Lung (tissue), 12 donors: ENCODE measurements around the gene IFNL2. TPM values are rescaled to one million over a fixed set of nuclear protein-coding genes. Genes with fewer than 3 reads are reported as not detected.
A peak's percentile ranks its signal among the peaks of the same experiment; 100 is the strongest.
"Not testable (repeated sequence)": the region's sequence is repeated elsewhere in the genome, so short reads cannot be mapped to it uniquely, and the experiment has no call there.

Experiments
- ATAC-seq: fragments of 200-7000 bp; cut with Tn5 transposase; one replicate; pipeline ENCODE4 v1.9.1; 2020; ENCODE audit warnings: moderate number of reproducible peaks; ENCODE audit not compliant: insufficient read depth, low FRiP score
- DNase-seq, 3 donors: peaks; one replicate each; pipeline ENCODE4 v3.0.0-alpha.2; 2013 to 2017
- H3K27ac ChIP-seq, 2 donors: one replicate each; pipeline ENCODE4 v1.5.1; 2013; ENCODE audit warnings: mild to moderate bottlenecking in 2 of 2, moderate library complexity in 2 of 2, control low read depth in 1 of 2, inconsistent platforms in 1 of 2, low read depth in 1 of 2, low read length in 1 of 2
- H3K27me3 ChIP-seq, 3 donors: one replicate each; pipeline ENCODE4 v1.5.1; 2013; ENCODE audit warnings: low read length in 2 of 3; ENCODE audit not compliant: control insufficient read depth in 3 of 3, insufficient read depth in 3 of 3
- H3K36me3 ChIP-seq, 4 donors: one replicate each; pipeline ENCODE4 v1.5.1; 2013; ENCODE audit warnings: low read length in 4 of 4, mild to moderate bottlenecking in 1 of 4, moderate library complexity in 1 of 4; ENCODE audit not compliant: control insufficient read depth in 4 of 4, insufficient read depth in 4 of 4
- H3K4me1 ChIP-seq, 5 donors: one replicate each; pipeline ENCODE4 v1.5.1; 2013; ENCODE audit warnings: low read length in 5 of 5, mild to moderate bottlenecking in 2 of 5, moderate library complexity in 1 of 5; ENCODE audit not compliant: control insufficient read depth in 5 of 5, insufficient read depth in 5 of 5
- H3K4me3 ChIP-seq: one replicate; pipeline ENCODE4 v1.5.1; 2013; ENCODE audit warnings: mild to moderate bottlenecking, control low read depth, moderate library complexity
- H3K9ac ChIP-seq, 2 donors: one replicate each; pipeline ENCODE4 v1.5.1; 2013; ENCODE audit warnings: low read length in 2 of 2, control low read depth in 1 of 2; ENCODE audit not compliant: insufficient read depth in 1 of 2
- H3K9me3 ChIP-seq, 4 donors: one replicate each; pipeline ENCODE4 v1.5.1; 2013; ENCODE audit warnings: low read length in 3 of 4, mild to moderate bottlenecking in 1 of 4, moderate library complexity in 1 of 4; ENCODE audit not compliant: control insufficient read depth in 4 of 4, insufficient read depth in 3 of 4
- CTCF ChIP-seq: IDR thresholded peaks from 2 replicates; pipeline ENCODE4 v1.5.1; 2012; ENCODE audit warnings: mild to moderate bottlenecking; ENCODE audit errors: control extremely low read depth, extremely low read depth
- WGBS, 2 donors: extraction: QIAGEN DNeasy Blood & Tissue Kit; methylation state at CpG; one replicate each; pipeline ENCODE4 v1.1.7; 2013; 5-methylcytosine and 5-hydroxymethylcytosine counted together
- polyA plus RNA-seq, 2 donors: library from polyadenylated mRNA; stranded (reverse); fragments of 200-250 nt; gene quantifications; one replicate each; pipeline ENCODE4 v1.2.1, GENCODE V29; 2013
- total RNA-seq, 2 donors: library from RNA; depleted of rRNA in 1 of 2; stranded (reverse); fragments of >200 nt in 1 of 2; gene quantifications; one replicate each; pipeline ENCODE4 v1.2.1, GENCODE V29; 2014 to 2021
- donor health status: control.
- donor health status: control.
- donor health status: Bipolar disorder and iron deficiency.
- donor health status: healthy.
- donor health status: DM: yes; HTN: yes; CAD: no.

IFNL2 gene
- total and polyA plus RNA-seq, 4 donors, result not detected

- Histone ChIP-seq H3K36me3 (no peaks in the 10 kb centered on the region), H3K4me1 (peaks cover 0 to 1% (median 0%) of the 10 kb centered on the region in 5 donors), H3K9me3 (peaks cover 0 to 2% (median 0%) of the 10 kb centered on the region in 4 donors), H3K27me3 (peaks cover 0 to 2% (median 0%) of the 10 kb centered on the region in 3 donors), H3K27ac (no peak overlapping the region), H3K4me3 (no peak overlapping the region), H3K9ac (no peak overlapping the region)
- TF ChIP-seq CTCF, result no peak
- no peak for ATAC-seq
- WGBS, 2 donors, result 84% methylated on average over 7 of the region's 7 CpGs
- no peak for DNase-seq
Observed at GRCh38 chr19:39240421-39240820, 27.8 kb upstream of the IFNL2 start.

GRCh38 chr19:39243741-39244140, 24.5 kb upstream of the IFNL2 start:
- not testable (repeated sequence) for H3K27ac ChIP-seq, H3K9me3 ChIP-seq, DNase-seq, H3K36me3 ChIP-seq, H3K4me1 ChIP-seq, ATAC-seq, H3K4me3 ChIP-seq, H3K9ac ChIP-seq
- 82 to 95% methylated on average over 12 to 13 of the region's 13 CpGs for WGBS, 2 donors
- H3K27me3 ChIP-seq, result peaks cover 0 to 18% (median 10%) of the 10 kb centered on the region in 3 donors

- not testable (repeated sequence) for H3K4me3 ChIP-seq, H3K4me1 ChIP-seq, ATAC-seq, H3K9ac ChIP-seq, H3K36me3 ChIP-seq, H3K27ac ChIP-seq, H3K9me3 ChIP-seq, DNase-seq
- WGBS, 2 donors, result 83 to 85% methylated on average over 8 to 12 of the region's 12 CpGs
- H3K27me3 ChIP-seq, result peaks cover 0 to 26% (median 18%) of the 10 kb centered on the region in 3 donors
Observed at GRCh38 chr19:39244410-39245100, 23.6 kb upstream of the IFNL2 start, which contains the start of gene IFNL3. Gene IFNL3 (minus strand): TSS chr19:39245006. CDS start chr19:39244967, 39 bp downstream.

- not testable (repeated sequence) for DNase-seq, H3K4me3 ChIP-seq, H3K36me3 ChIP-seq, H3K9me3 ChIP-seq, ATAC-seq, H3K9ac ChIP-seq, H3K27ac ChIP-seq, H3K4me1 ChIP-seq
- WGBS, 2 donors, result no CpG with 5 or more reads among the region's 1 CpG
- peaks cover 0 to 32% (median 21%) of the 10 kb centered on the region in 3 donors for H3K27me3 ChIP-seq
Observed at GRCh38 chr19:39245166-39245565, 23.0 kb upstream of the IFNL2 start.

GRCh38 chr19:39246951-39247669, 21.1 kb upstream of the IFNL2 start:
- peak in 1 of 3 donors; percentile 39 for DNase-seq
- Histone ChIP-seq H3K4me3 (no peak overlapping the region), H3K9me3 (peaks cover 0 to 3% (median 0%) of the 10 kb centered on the region in 4 donors), H3K36me3 (no peaks in the 10 kb centered on the region), H3K27ac (no peak overlapping the region), H3K9ac (no peak overlapping the region), H3K27me3 (peaks cover 0 to 36% (median 22%) of the 10 kb centered on the region in 3 donors), H3K4me1 (peaks cover 0 to 9% (median 0%) of the 10 kb centered on the region in 5 donors)
- ATAC-seq, result peak; percentile 14
- TF ChIP-seq CTCF, result no peak
- 24 to 29% methylated on average over 41 to 42 of the region's 42 CpGs for WGBS, 2 donors
